ENCODE results near the gene POLRMT.

POLRMT gene

GRCh38 chr19:653425-653824 is 20.1 kb upstream of the POLRMT start:
- no peak for DNase-seq (ENCODE audit: extremely low read depth, insufficient read length)
- TF ChIP-seq CTCF (IDR thresholded peaks at IDR 0.05; ENCODE audit: insufficient read depth, low read length, poor library complexity, severe bottlenecking), result no peak
- no peaks in the 10 kb centered on the region for H3K27me3 ChIP-seq (replicated peaks; ENCODE audit: control insufficient read depth, insufficient read depth, low read length)
- peaks cover 32% of the 10 kb centered on the region for H3K36me3 ChIP-seq (ENCODE audit: control insufficient read depth, insufficient read depth, low read length)
- no peak overlapping the region for H3K4me3 ChIP-seq (replicated peaks; ENCODE audit: low read depth, low read length)

GRCh38 chr19:652467-653389 is 19.4 kb upstream of the POLRMT start:
- H3K36me3 ChIP-seq (ENCODE audit: control insufficient read depth, insufficient read depth, low read length), result peaks cover 31% of the 10 kb centered on the region
- H3K4me3 ChIP-seq (replicated peaks; ENCODE audit: low read depth, low read length), result no peak overlapping the region
- DNase-seq (ENCODE audit: extremely low read depth, insufficient read length), result no peak
- H3K27me3 ChIP-seq (replicated peaks; ENCODE audit: control insufficient read depth, insufficient read depth, low read length), result no peaks in the 10 kb centered on the region
- no peak for TF ChIP-seq CTCF (IDR thresholded peaks at IDR 0.05; ENCODE audit: insufficient read depth, low read length, poor library complexity, severe bottlenecking)

- Histone ChIP-seq H3K4me3 (replicated peaks; ENCODE audit: low read depth, low read length) (no peak overlapping the region), H3K27me3 (replicated peaks; ENCODE audit: control insufficient read depth, insufficient read depth, low read length) (no peaks in the 10 kb centered on the region), H3K36me3 (ENCODE audit: control insufficient read depth, insufficient read depth, low read length) (peaks cover 30% of the 10 kb centered on the region)
- no peak for DNase-seq (ENCODE audit: extremely low read depth, insufficient read length)
- no peak for TF ChIP-seq CTCF (IDR thresholded peaks at IDR 0.05; ENCODE audit: insufficient read depth, low read length, poor library complexity, severe bottlenecking)
Measured at GRCh38 chr19:651991-652390, 18.7 kb upstream of the POLRMT start.

- DNase-seq (ENCODE audit: extremely low read depth, insufficient read length), result no peak
- TF ChIP-seq CTCF (IDR thresholded peaks at IDR 0.05; ENCODE audit: insufficient read depth, low read length, poor library complexity, severe bottlenecking), result no peak
- H3K4me3 ChIP-seq (replicated peaks; ENCODE audit: low read depth, low read length), result no peak overlapping the region
- peaks cover 29% of the 10 kb centered on the region for H3K36me3 ChIP-seq (ENCODE audit: control insufficient read depth, insufficient read depth, low read length)
- H3K27me3 ChIP-seq (replicated peaks; ENCODE audit: control insufficient read depth, insufficient read depth, low read length), result no peaks in the 10 kb centered on the region
Measured at GRCh38 chr19:651114-651818, 17.9 kb upstream of the POLRMT start.

GRCh38 chr19:650121-650520 is 16.8 kb upstream of the POLRMT start:
- Histone ChIP-seq H3K36me3 (ENCODE audit: control insufficient read depth, insufficient read depth, low read length) (peaks cover 31% of the 10 kb centered on the region), H3K27me3 (replicated peaks; ENCODE audit: control insufficient read depth, insufficient read depth, low read length) (no peaks in the 10 kb centered on the region), H3K4me3 (replicated peaks; ENCODE audit: low read depth, low read length) (no peak overlapping the region)
- DNase-seq (ENCODE audit: extremely low read depth, insufficient read length), result no peak
- no peak for TF ChIP-seq CTCF (IDR thresholded peaks at IDR 0.05; ENCODE audit: insufficient read depth, low read length, poor library complexity, severe bottlenecking)
